Spleen (tissue), 11 donors: ENCODE results near the gene TENM4. TPM values are rescaled to one million over a fixed set of nuclear protein-coding genes. Genes with fewer than 3 reads are reported as not detected.

Experiments used
- DNase-seq: peaks from one replicate; pipeline ENCODE4 v3.0.0-alpha.2; 2020
- H3K27ac ChIP-seq, 8 donors: fragments of 200-600 bp; sonication (generic) in 7 of 8; 1 replicate in 4 of 8; 2 replicates in 4 of 8; pipeline versions ENCODE4 v1.5.0 to v1.8.0; 2016 to 2021; ENCODE audit warnings: inconsistent platforms in 4 of 8, mild to moderate bottlenecking in 4 of 8, moderate library complexity in 1 of 8
- H3K27me3 ChIP-seq, 7 donors: fragments of 200-600 bp; sonication (generic) in 6 of 7; replicated peaks in 1 of 7; 1 replicate in 4 of 7; 2 replicates in 3 of 7; pipeline versions ENCODE4 v1.5.0 to v1.8.0; 2016 to 2021; ENCODE audit warnings: inconsistent platforms in 3 of 7, mild to moderate bottlenecking in 1 of 7
- H3K36me3 ChIP-seq, 6 donors: fragments of 200-600 bp; sonication (generic) in 5 of 6; 1 replicate in 4 of 6; 2 replicates in 2 of 6; pipeline versions ENCODE4 v1.5.0 to v1.8.0; 2016 to 2021; ENCODE audit warnings: inconsistent platforms in 2 of 6
- H3K4me1 ChIP-seq, 6 donors: fragments of 200-600 bp; sonication (generic) in 5 of 6; 1 replicate in 3 of 6; 2 replicates in 3 of 6; pipeline versions ENCODE4 v1.5.0 to v1.8.0; 2016 to 2021; ENCODE audit warnings: inconsistent platforms in 3 of 6
- H3K4me3 ChIP-seq, 8 donors: fragments of 200-600 bp; sonication (generic) in 7 of 8; 1 replicate in 4 of 8; 2 replicates in 4 of 8; pipeline versions ENCODE4 v1.5.0 to v1.8.0; 2016 to 2021; ENCODE audit warnings: inconsistent platforms in 4 of 8, mild to moderate bottlenecking in 4 of 8, moderate library complexity in 2 of 8
- H3K9me3 ChIP-seq, 8 donors: fragments of 200-600 bp; sonication (generic) in 7 of 8; 1 replicate in 4 of 8; 2 replicates in 4 of 8; pipeline versions ENCODE4 v1.5.0 to v1.8.0; 2016 to 2021; ENCODE audit warnings: inconsistent platforms in 4 of 8
- CTCF ChIP-seq, 11 experiments: fragments of 200-600 bp in 7 of 11; fragments of 450-650 bp in 4 of 11; sonication (generic) in 4 of 11; IDR thresholded peaks in 8 of 11; conservative IDR thresholded peaks in 3 of 11; 1 replicate in 7 of 11; 2 replicates in 4 of 11; pipeline versions ENCODE4 v1.4.0 to v1.8.0; 2016 to 2021; ENCODE audit warnings: antibody characterized with exemption in 11 of 11, inconsistent platforms in 4 of 11, mild to moderate bottlenecking in 1 of 11
- POLR2A ChIP-seq, 3 donors: fragments of 450-650 bp; IDR thresholded peaks; one replicate each; pipeline ENCODE4 v1.5.1; 2017; ENCODE audit warnings: antibody characterized with exemption in 3 of 3, mild to moderate bottlenecking in 1 of 3
- POLR2AphosphoS5 ChIP-seq, 3 donors: sonication (generic); formaldehyde crosslinking; IDR thresholded peaks; one replicate each; pipeline ENCODE4 v1.5.1; 2017; ENCODE audit warnings: antibody characterized with exemption in 3 of 3
- WGBS, 5 donors: extraction: QIAGEN DNeasy Blood & Tissue Kit in 3 of 5; methylation state at CpG; one replicate each; pipeline versions ENCODE4 v1.1.5 to v1.1.7; 2013 to 2018; 5-methylcytosine and 5-hydroxymethylcytosine counted together
- intact Hi-C: fragments of 100-400 bp; cut with DNase I; formaldehyde crosslinking; loops from one replicate; pipeline ENCODE4 v1.15.0; 2023; ENCODE audit warnings: low total_unique reads
- polyA plus RNA-seq, 3 donors: library from polyadenylated mRNA; stranded (reverse); fragments of 200-250 nt; gene quantifications; one replicate each; pipeline ENCODE4 v1.2.1, GENCODE V29; 2013
- total RNA-seq, 7 donors: library from RNA; depleted of rRNA in 3 of 7; stranded (reverse); fragments of >200 nt in 3 of 7; fragmentation: NEBNext Ultra II Directional in 4 of 7; extraction: Animal tissue kit (Norgen Biotek cat#: 25700) in 4 of 7; gene quantifications; one replicate each; pipeline versions ENCODE4 v1.1.0 to v1.2.1, GENCODE V29; 2016 to 2021
- donor health status: healthy with polysubstance abuse.
- donor health status: DM: no; HTN: no; CAD: no; lungs with moderate emphysema.
- donor health status: DM: no; HTN: no; CAD: no.
- donor health status: Bipolar disorder and iron deficiency.
- donor health status: healthy.
- donor health status: DM: no; HTN: no; CAD: no.
- donor health status: DM: yes; HTN: yes; CAD: no.

The TENM4 gene
- total and polyA plus RNA-seq, 10 donors = 0.09 to 4.5 (median 1.2) TPM

- Histone ChIP-seq H3K4me3 (no peak overlapping the region), H3K27me3 (peaks cover 0 to 7% (median 0%) of the 10 kb centered on the region in 7 donors), H3K27ac (no peak overlapping the region), H3K4me1 (no peaks in the 10 kb centered on the region), H3K9me3 (peaks cover 0 to 10% (median 2%) of the 10 kb centered on the region in 8 donors), H3K36me3 (no peaks in the 10 kb centered on the region)
- no peak for TF ChIP-seq CTCF (IDR thresholded peaks at IDR 0.05 in 8 of 11, conservative IDR thresholded peaks at IDR 0.05 in 3 of 11)
- TF ChIP-seq POLR2A (IDR thresholded peaks at IDR 0.05) = no peak
- TF ChIP-seq POLR2AphosphoS5 (IDR thresholded peaks at IDR 0.05) = no peak
- intact Hi-C loops = no loop called here
- WGBS, 5 donors = 81 to 90% (median 88%) methylated on average over 10 of the region's 10 CpGs
- DNase-seq = no peak
Measured at GRCh38 chr11:79221444-79222130, 219.2 kb downstream of the TENM4 start.

- intact Hi-C loops = no loop called here
- H3K36me3 ChIP-seq = no peaks in the 10 kb centered on the region
- H3K4me3 ChIP-seq = no peak overlapping the region
- H3K9me3 ChIP-seq = peaks cover 0 to 10% (median 2%) of the 10 kb centered on the region in 8 donors
- no peak overlapping the region for H3K27ac ChIP-seq
- no peaks in the 10 kb centered on the region for H3K4me1 ChIP-seq
- no peak for DNase-seq
- TF ChIP-seq POLR2A (IDR thresholded peaks at IDR 0.05) = no peak
- TF ChIP-seq POLR2AphosphoS5 (IDR thresholded peaks at IDR 0.05) = no peak
- no peak for TF ChIP-seq CTCF (IDR thresholded peaks at IDR 0.05 in 8 of 11, conservative IDR thresholded peaks at IDR 0.05 in 3 of 11)
- peaks cover 0 to 7% (median 0%) of the 10 kb centered on the region in 7 donors for H3K27me3 ChIP-seq
- 83 to 95% (median 86%) methylated on average over 3 of the region's 3 CpGs for WGBS, 5 donors
Measured at GRCh38 chr11:79220171-79220570, 220.7 kb downstream of the TENM4 start.

GRCh38 chr11:79219186-79220045, 221.4 kb downstream of the TENM4 start:
- Histone ChIP-seq H3K4me1 (no peaks in the 10 kb centered on the region), H3K9me3 (peaks cover 0 to 10% (median 2%) of the 10 kb centered on the region in 8 donors), H3K36me3 (no peaks in the 10 kb centered on the region), H3K27ac (no peak overlapping the region), H3K27me3 (peaks cover 0 to 7% (median 0%) of the 10 kb centered on the region in 7 donors), H3K4me3 (no peak overlapping the region)
- 64 to 77% (median 66%) methylated on average over 6 of the region's 6 CpGs for WGBS, 5 donors
- no peak for TF ChIP-seq CTCF (IDR thresholded peaks at IDR 0.05 in 8 of 11, conservative IDR thresholded peaks at IDR 0.05 in 3 of 11)
- TF ChIP-seq POLR2A (IDR thresholded peaks at IDR 0.05) = no peak
- no peak for TF ChIP-seq POLR2AphosphoS5 (IDR thresholded peaks at IDR 0.05)
- intact Hi-C loops = no loop called here
- no peak for DNase-seq

DNA sequence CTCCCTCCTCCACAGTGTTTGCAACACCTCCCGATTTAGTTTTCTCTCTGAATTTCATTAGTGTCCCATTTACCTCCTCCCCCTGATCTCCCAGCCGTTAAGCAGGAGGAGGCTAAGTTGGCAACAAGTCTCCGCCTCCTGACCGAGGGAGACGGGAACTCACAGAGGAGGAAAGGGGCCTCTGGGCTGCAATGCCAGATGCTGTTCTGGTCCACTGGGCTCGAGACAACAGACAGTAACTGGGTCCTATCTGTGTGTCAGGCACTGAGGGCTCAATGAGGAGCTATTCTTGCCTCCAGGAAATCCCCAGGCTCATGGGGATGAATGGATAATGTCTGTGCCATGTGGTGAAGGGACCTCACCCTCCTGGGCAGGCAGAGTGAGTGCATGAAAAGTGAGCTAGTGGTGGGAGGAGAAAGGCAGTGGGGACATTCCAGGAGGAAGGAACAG, 228.1 kb downstream of the TENM4 start:
- H3K36me3 ChIP-seq = no peaks in the 10 kb centered on the region
- 21 to 31% (median 24%) methylated on average over 6 of the region's 6 CpGs for WGBS, 5 donors
- no peaks in the 10 kb centered on the region for H3K9me3 ChIP-seq
- no peaks in the 10 kb centered on the region for H3K4me1 ChIP-seq
- TF ChIP-seq CTCF (IDR thresholded peaks at IDR 0.05 in 8 of 11, conservative IDR thresholded peaks at IDR 0.05 in 3 of 11) = no peak
- TF ChIP-seq POLR2A (IDR thresholded peaks at IDR 0.05) = no peak
- no peak for TF ChIP-seq POLR2AphosphoS5 (IDR thresholded peaks at IDR 0.05)
- no peaks in the 10 kb centered on the region for H3K27me3 ChIP-seq
- no peak for DNase-seq
- no peak overlapping the region for H3K4me3 ChIP-seq
- intact Hi-C loops = no loop called here
- H3K27ac ChIP-seq = no peak overlapping the region
